ENCODE measurements around the gene UBE2L6.

DNA sequence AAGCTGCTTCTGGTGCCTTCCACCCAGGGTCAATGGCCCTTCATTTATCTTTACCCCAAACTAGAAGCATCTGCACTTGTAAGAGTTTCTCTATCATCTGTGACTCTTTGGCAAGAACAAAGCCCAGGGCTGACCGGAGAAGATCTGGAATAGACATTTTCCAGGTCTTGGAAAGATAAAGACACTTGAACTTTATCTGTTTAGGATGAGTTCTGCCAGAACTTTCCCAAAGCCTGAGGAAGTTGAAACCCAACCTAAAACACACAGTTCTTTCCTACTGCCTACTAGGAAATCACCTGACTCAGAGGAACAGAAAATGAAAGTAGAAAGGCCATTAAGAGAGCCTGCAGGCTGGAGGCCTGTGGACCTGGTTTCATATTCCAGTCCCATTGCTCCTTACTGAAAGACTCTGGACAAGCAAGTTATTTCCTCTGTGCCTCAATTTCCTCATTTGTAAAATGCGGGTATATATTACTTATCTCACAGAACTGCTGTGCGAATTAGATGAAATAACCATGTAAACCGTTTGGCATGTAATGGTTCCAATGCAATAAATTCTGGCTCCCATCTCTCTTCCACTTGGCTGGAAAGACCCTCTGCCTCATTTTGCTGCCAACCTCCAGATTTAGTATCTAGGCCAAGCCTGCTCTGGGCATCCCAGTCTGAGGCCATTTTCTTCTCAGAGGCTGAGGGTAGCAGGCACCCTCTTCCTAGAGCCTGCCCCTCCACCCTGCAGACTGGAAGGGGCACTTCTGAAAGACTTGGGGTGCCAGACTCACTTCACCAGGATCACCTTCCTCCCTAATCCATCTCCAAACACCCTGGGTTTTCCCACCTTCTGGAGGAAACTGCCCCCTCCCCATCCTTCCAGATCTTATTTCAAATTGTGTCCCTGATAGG lies 1.2 kb downstream of the UBE2L6 start:
- TF ChIP-seq, protein P1, sequence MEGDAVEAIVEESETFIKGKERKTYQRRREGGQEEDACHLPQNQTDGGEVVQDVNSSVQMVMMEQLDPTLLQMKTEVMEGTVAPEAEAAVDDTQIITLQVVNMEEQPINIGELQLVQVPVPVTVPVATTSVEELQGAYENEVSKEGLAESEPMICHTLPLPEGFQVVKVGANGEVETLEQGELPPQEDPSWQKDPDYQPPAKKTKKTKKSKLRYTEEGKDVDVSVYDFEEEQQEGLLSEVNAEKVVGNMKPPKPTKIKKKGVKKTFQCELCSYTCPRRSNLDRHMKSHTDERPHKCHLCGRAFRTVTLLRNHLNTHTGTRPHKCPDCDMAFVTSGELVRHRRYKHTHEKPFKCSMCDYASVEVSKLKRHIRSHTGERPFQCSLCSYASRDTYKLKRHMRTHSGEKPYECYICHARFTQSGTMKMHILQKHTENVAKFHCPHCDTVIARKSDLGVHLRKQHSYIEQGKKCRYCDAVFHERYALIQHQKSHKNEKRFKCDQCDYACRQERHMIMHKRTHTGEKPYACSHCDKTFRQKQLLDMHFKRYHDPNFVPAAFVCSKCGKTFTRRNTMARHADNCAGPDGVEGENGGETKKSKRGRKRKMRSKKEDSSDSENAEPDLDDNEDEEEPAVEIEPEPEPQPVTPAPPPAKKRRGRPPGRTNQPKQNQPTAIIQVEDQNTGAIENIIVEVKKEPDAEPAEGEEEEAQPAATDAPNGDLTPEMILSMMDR (IDR thresholded peaks at IDR 0.05), result no peak
- TF ChIP-seq ZNF219 (CRISPR knock-in tag; IDR thresholded peaks at IDR 0.05; ENCODE audit: borderline replicate concordance) (no peak), CREB1 (CRISPR knock-in tag; IDR thresholded peaks at IDR 0.05) (no peak), ZNF263 (CRISPR knock-in tag; IDR thresholded peaks at IDR 0.05; ENCODE audit: low read depth) (no peak), TEAD4 (CRISPR knock-in tag; IDR thresholded peaks at IDR 0.05) (no peak)
